IMR-90 (cell line): ENCODE data around the gene SGCA.
A peak's percentile ranks its signal among the peaks of the same experiment; 100 is the strongest.

Experiments used
- BHLHE40 ChIP-seq: fragments of 150-350 bp; IDR thresholded peaks from 2 replicates; pipeline ENCODE4 v1.6.1; 2016; ENCODE audit warnings: mild to moderate bottlenecking, low read depth, low read length
- CEBPB ChIP-seq: IDR thresholded peaks from 2 replicates; pipeline ENCODE4 v1.6.1; 2012; ENCODE audit warnings: low read depth, low read length, improper control_type of control experiment
- CHD1 ChIP-seq: IDR thresholded peaks from 2 replicates; pipeline ENCODE4 v1.6.1; 2012; ENCODE audit warnings: low read depth, low read length, improper control_type of control experiment
- CTCF ChIP-seq: conservative IDR thresholded peaks from 2 replicates; pipeline ENCODE4 v1.5.1; 2012; ENCODE audit warnings: mild to moderate bottlenecking, low read depth, low read length, improper control_type of control experiment
- ELK1 ChIP-seq: fragments of 150-350 bp; IDR thresholded peaks from 2 replicates; pipeline ENCODE4 v1.6.1; 2016; ENCODE audit warnings: low read depth, mild to moderate bottlenecking, low read length, moderate library complexity, borderline replicate concordance
- MAFK ChIP-seq: IDR thresholded peaks from 2 replicates; pipeline ENCODE4 v1.6.1; 2012; ENCODE audit warnings: low read depth, low read length, improper control_type of control experiment
- NFE2L2 ChIP-seq: fragments of 150-350 bp; IDR thresholded peaks from 2 replicates; pipeline ENCODE4 v1.6.1; 2016; ENCODE audit warnings: low read depth, mild to moderate bottlenecking, low read length
- POLR2A ChIP-seq: IDR thresholded peaks from 2 replicates; pipeline ENCODE4 v1.6.1; 2012; ENCODE audit warnings: mild to moderate bottlenecking, low read depth, low read length
- RAD21 ChIP-seq: IDR thresholded peaks from 2 replicates; pipeline ENCODE4 v1.6.1; 2012; ENCODE audit warnings: low read length, improper control_type of control experiment
- RCOR1 ChIP-seq: IDR thresholded peaks from 2 replicates; pipeline ENCODE4 v1.6.1; 2012; ENCODE audit warnings: mild to moderate bottlenecking, low read length, improper control_type of control experiment; ENCODE audit not compliant: insufficient replicate concordance
- USF2 ChIP-seq: fragments of 150-350 bp; IDR thresholded peaks from 2 replicates; pipeline ENCODE4 v1.6.1; 2017; ENCODE audit warnings: mild to moderate bottlenecking, antibody characterized with exemption, low read length, low read depth

- TF ChIP-seq CTCF (no peak), RCOR1 (no peak), POLR2A (no peak; the same call in 1 of the 2 replicates), CHD1 (no peak), MAFK (no peak), NFE2L2 (no peak), BHLHE40 (peak; percentile 53), RAD21 (peak; percentile 29), CEBPB (no peak), ELK1 (no peak), USF2 (no peak)
Observed at GRCh38 chr17:50203604-50204345, 38.0 kb downstream of the SGCA start.
